ENCODE data around the gene AIFM3. TPM values are rescaled to one million over a fixed set of nuclear protein-coding genes. Genes with fewer than 3 reads are reported as not detected.

The AIFM3 gene
- total RNA-seq, 1 donor from 2014 or later = 1.3 TPM

- ATAC-seq (ENCODE audit: low read depth) (no peak), DNase-seq (no peak)
- Mint-ChIP-seq H3K9me3 (no peaks in the 10 kb centered on the region), H3K4me1 (peaks cover 5% of the 10 kb centered on the region), H3K27ac (no peak overlapping the region), H3K36me3 (ENCODE audit: low read depth) (peaks cover 61% of the 10 kb centered on the region), H3K27me3 (no peaks in the 10 kb centered on the region), H3K4me3 (no peak overlapping the region)
- ChIA-PET CTCF (no interaction called here), POLR2A (no interaction called here)
- TF ChIP-seq CTCF (IDR thresholded peaks at IDR 0.05) = no peak
- intact Hi-C loops (cut with micrococcal nuclease) = loop anchor here (10.0 kb wide), 1 partner anchor 68 kb away; no protein-coding TSS in a partner anchor
Observed at GRCh38 chr22:20952544-20953341, 14.3 kb upstream of the AIFM3 start.

GRCh38 chr22:20953342-20953608, 13.8 kb upstream of the AIFM3 start:
- H3K27me3 Mint-ChIP-seq = no peaks in the 10 kb centered on the region
- H3K4me1 Mint-ChIP-seq = peaks cover 10% of the 10 kb centered on the region
- ATAC-seq (ENCODE audit: low read depth) = no peak
- no peak overlapping the region for H3K27ac Mint-ChIP-seq
- no peak for TF ChIP-seq CTCF (IDR thresholded peaks at IDR 0.05)
- no peak for DNase-seq
- intact Hi-C loops (cut with micrococcal nuclease) = loop anchor here (10.0 kb wide), 1 partner anchor 68 kb away; no protein-coding TSS in a partner anchor
- H3K9me3 Mint-ChIP-seq = no peaks in the 10 kb centered on the region
- ChIA-PET POLR2A (no interaction called here), CTCF (no interaction called here)
- no peak overlapping the region for H3K4me3 Mint-ChIP-seq
- H3K36me3 Mint-ChIP-seq (ENCODE audit: low read depth) = peaks cover 56% of the 10 kb centered on the region

- POLR2A ChIA-PET = no interaction called here
Observed at GRCh38 chr22:20953668-20954500, 13.2 kb upstream of the AIFM3 start.

GRCh38 chr22:20955548-20955947, 11.5 kb upstream of the AIFM3 start:
- ChIA-PET CTCF (interaction anchor here (0.5 kb wide), 1 partner anchor 39 kb away, joined by 3 read pairs; no protein-coding TSS in a partner anchor), POLR2A (interaction anchor here (0.7 kb wide), 1 partner anchor 47 kb away, joined by 3 read pairs; no protein-coding TSS in a partner anchor)
- Mint-ChIP-seq H3K4me3 (no peak overlapping the region), H3K27me3 (peaks cover 4% of the 10 kb centered on the region), H3K4me1 (peaks cover 12% of the 10 kb centered on the region), H3K36me3 (ENCODE audit: low read depth) (peaks cover 37% of the 10 kb centered on the region), H3K27ac (no peak overlapping the region), H3K9me3 (no peaks in the 10 kb centered on the region)
- intact Hi-C loops (cut with micrococcal nuclease) = loop anchor here (5.0 to 10.0 kb wide), 2 partner anchors 38 to 71 kb away; partner anchors contain the start of gene CRKL
- no peak for DNase-seq
- no peak for ATAC-seq (ENCODE audit: low read depth)
- no peak for TF ChIP-seq CTCF (IDR thresholded peaks at IDR 0.05)

More at GRCh38 chr22:20953668-20954500, 13.2 kb upstream of the AIFM3 start:
- no peaks in the 10 kb centered on the region for H3K27me3 Mint-ChIP-seq
- H3K36me3 Mint-ChIP-seq (ENCODE audit: low read depth) = peaks cover 54% of the 10 kb centered on the region
- no peak overlapping the region for H3K4me3 Mint-ChIP-seq
- DNase-seq (no peak), ATAC-seq (ENCODE audit: low read depth) (no peak)
- no peaks in the 10 kb centered on the region for H3K9me3 Mint-ChIP-seq
- intact Hi-C loops (cut with micrococcal nuclease) = loop anchor here (10.0 kb wide), 1 partner anchor 69 kb away; no protein-coding TSS in a partner anchor
- H3K27ac Mint-ChIP-seq = no peak overlapping the region
- CTCF ChIA-PET = no interaction called here
- peaks cover 12% of the 10 kb centered on the region for H3K4me1 Mint-ChIP-seq
- no peak for TF ChIP-seq CTCF (IDR thresholded peaks at IDR 0.05)
